Hepatocyte (in vitro differentiated cells): Measurements from ENCODE around the gene ANGPTL4.

ENCODE experiments used
- CTCF ChIP-seq: fragments of 200-600 bp; sonication (generic); IDR thresholded peaks from 2 replicates; pipeline ENCODE4 v1.5.1; 2016; ENCODE audit warnings: antibody characterized with exemption, mild to moderate bottlenecking; ENCODE audit not compliant: poor library complexity
- EZH2 ChIP-seq: fragments of 200-600 bp; sonication (generic); IDR thresholded peaks from 2 replicates; pipeline ENCODE4 v1.6.1; 2016; ENCODE audit warnings: antibody characterized with exemption, mild to moderate bottlenecking, borderline replicate concordance
- EZH2phosphoT487 ChIP-seq: fragments of 200-600 bp; sonication (generic); IDR thresholded peaks from one replicate; pipeline ENCODE4 v1.6.1; 2018; ENCODE audit warnings: antibody characterized with exemption, mild to moderate bottlenecking, low read depth, moderate library complexity; ENCODE audit not compliant: unreplicated experiment, severe bottlenecking

GRCh38 chr19:8336660-8337059 is 27.3 kb upstream of the ANGPTL4 start:
- TF ChIP-seq EZH2 (no peak), CTCF (no peak), EZH2phosphoT487 (no peak)
